H1 (cell line): ENCODE data around the gene HOXB4. TPM values are rescaled to one million over a fixed set of nuclear protein-coding genes. Genes with fewer than 3 reads are reported as not detected.

ENCODE experiments used
- CTCF ChIA-PET: fragments of 300-600 bp; sonication (Branson Sonifier 250); formaldehyde crosslinking; loops from one replicate; lab custom pipeline; 2021; ENCODE audit not compliant: partially characterized antibody; lab: Charles Lee
- POLR2A ChIA-PET: fragments of 300-600 bp; sonication (Branson Sonifier 250); formaldehyde crosslinking; loops from one replicate; lab custom pipeline; 2021; ENCODE audit warnings: inconsistent platforms; ENCODE audit not compliant: partially characterized antibody; lab: Charles Lee
- DNase-seq, 2 experiments: peaks; one replicate each; pipeline versions ENCODE4 v3.0.0 to v3.0.0-alpha.2; 2010 to 2022; ENCODE audit warnings: low spot score in 2 of 2, low read depth in 1 of 2, mixed read lengths in 1 of 2
- FAIRE-seq: peaks from 2 replicates; lab custom pipeline; 2011; peaks lifted over from hg19 to GRCh38; lab: Jason Lieb, UNC
- H2AFZ ChIP-seq: 2 replicates; pipeline ENCODE4 v1.8.1; 2012; ENCODE audit warnings: low read length, inconsistent platforms
- H2AK5ac ChIP-seq: 2 replicates; pipeline ENCODE4 v1.6.1; 2013; ENCODE audit warnings: low read depth, low read length
- H2BK120ac ChIP-seq: replicated peaks from 2 replicates; pipeline ENCODE3; 2013; ENCODE audit warnings: low read depth, low read length, inconsistent platforms
- H2BK12ac ChIP-seq: 2 replicates; pipeline ENCODE4 v1.6.1; 2013; ENCODE audit warnings: low read depth, low read length
- H2BK15ac ChIP-seq: 2 replicates; pipeline ENCODE4 v1.6.1; 2013; ENCODE audit warnings: low read length
- H2BK20ac ChIP-seq: 2 replicates; pipeline ENCODE4 v1.6.1; 2013; ENCODE audit warnings: low read length
- H2BK5ac ChIP-seq: 2 replicates; pipeline ENCODE4 v1.6.1; 2013; ENCODE audit warnings: low read depth, low read length
- H3K14ac ChIP-seq: 2 replicates; pipeline ENCODE4 v1.6.1; 2013; ENCODE audit warnings: inconsistent platforms; ENCODE audit not compliant: insufficient read length
- H3K18ac ChIP-seq: 2 replicates; pipeline ENCODE4 v1.6.1; 2013; ENCODE audit warnings: low read length; ENCODE audit errors: extremely low read depth
- H3K23ac ChIP-seq: 2 replicates; pipeline ENCODE4 v1.6.1; 2013; ENCODE audit warnings: inconsistent platforms; ENCODE audit not compliant: insufficient read length
- H3K23me2 ChIP-seq: 2 replicates; pipeline ENCODE4 v1.6.1; 2013; ENCODE audit warnings: low read depth, low read length
- H3K27ac ChIP-seq: 2 replicates; pipeline ENCODE4 v1.6.1; 2011; ENCODE audit warnings: low read depth, low read length, inconsistent platforms
- H3K27me3 ChIP-seq, 4 experiments: replicated peaks in 1 of 4; 1 replicate in 1 of 4; 2 replicates in 3 of 4; pipeline versions ENCODE4 v1.6.1 to v1.8.1; 2011 to 2013; ENCODE audit warnings: low read length in 3 of 4, mild to moderate bottlenecking in 3 of 4, inconsistent platforms in 2 of 4, mixed read lengths in 2 of 4, moderate library complexity in 1 of 4; ENCODE audit not compliant: control insufficient read depth in 3 of 4, insufficient read depth in 3 of 4; ENCODE audit errors: extremely low read depth in 1 of 4
- H3K36me3 ChIP-seq, 4 experiments: 2 replicates each; pipeline versions ENCODE4 v1.6.1 to v1.8.1; 2011 to 2013; ENCODE audit warnings: mild to moderate bottlenecking in 4 of 4, low read length in 3 of 4, moderate library complexity in 2 of 4, control low read depth in 1 of 4, inconsistent platforms in 1 of 4; ENCODE audit not compliant: insufficient read depth in 4 of 4, control insufficient read depth in 2 of 4
- H3K4ac ChIP-seq: replicated peaks from 2 replicates; pipeline ENCODE3; 2013; ENCODE audit warnings: low read length, low read depth, mixed read lengths, inconsistent platforms; ENCODE audit not compliant: insufficient read length
- H3K4me1 ChIP-seq, 4 experiments: replicated peaks in 1 of 4; 1 replicate in 1 of 4; 2 replicates in 3 of 4; pipeline versions ENCODE4 v1.6.1 to v1.8.1; 2011 to 2013; ENCODE audit warnings: low read length in 3 of 4, inconsistent platforms in 2 of 4, mixed read lengths in 1 of 4; ENCODE audit not compliant: insufficient read depth in 4 of 4, control insufficient read depth in 3 of 4
- H3K4me2 ChIP-seq, 2 experiments: 2 replicates each; pipeline versions ENCODE4 v1.6.1 to v1.8.1; 2011 to 2013; ENCODE audit warnings: low read depth in 2 of 2, low read length in 2 of 2, control low read depth in 1 of 2, inconsistent platforms in 1 of 2, mild to moderate bottlenecking in 1 of 2; ENCODE audit not compliant: insufficient read depth in 1 of 2
- H3K4me3 ChIP-seq, 4 experiments: fragments of 200-600, 300-600 bp in 1 of 4; sonication (generic), shearing (Covaris generic), sonication (Bioruptor Twin) in 1 of 4; 2 replicates each; pipeline versions ENCODE4 v1.5.1 to v1.8.1; 2011 to 2016; ENCODE audit warnings: low read length in 4 of 4, low read depth in 3 of 4, control low read depth in 2 of 4, inconsistent platforms in 2 of 4, mild to moderate bottlenecking in 2 of 4, mixed read lengths in 1 of 4, moderate library complexity in 1 of 4; ENCODE audit not compliant: insufficient read depth in 2 of 4; ENCODE audit errors: extremely low read depth in 1 of 4
- H3K56ac ChIP-seq: replicated peaks from 2 replicates; pipeline ENCODE3; 2013; ENCODE audit warnings: low read depth, mild to moderate bottlenecking, mixed read lengths, low read length, inconsistent platforms; ENCODE audit not compliant: insufficient read length
- H3K79me1 ChIP-seq: 2 replicates; pipeline ENCODE4 v1.6.1; 2013; ENCODE audit warnings: low read depth, low read length, control low read depth
- H3K79me2 ChIP-seq, 2 experiments: 2 replicates each; pipeline versions ENCODE4 v1.6.1 to v1.8.1; 2012 to 2013; ENCODE audit warnings: low read length in 2 of 2, mild to moderate bottlenecking in 2 of 2, inconsistent platforms in 1 of 2; ENCODE audit not compliant: insufficient read depth in 2 of 2, control insufficient read depth in 1 of 2
- H3K9ac ChIP-seq, 4 experiments: replicated peaks in 1 of 4; 1 replicate in 1 of 4; 2 replicates in 3 of 4; pipeline versions ENCODE4 v1.6.1 to v1.8.1; 2011 to 2013; ENCODE audit warnings: low read depth in 3 of 4, low read length in 3 of 4, control low read depth in 2 of 4, mild to moderate bottlenecking in 2 of 4, moderate library complexity in 2 of 4, inconsistent platforms in 1 of 4; ENCODE audit errors: extremely low read depth in 1 of 4
- H3K9me3 ChIP-seq, 2 experiments: 2 replicates each; pipeline versions ENCODE4 v1.6.1 to v1.8.1; 2012 to 2013; ENCODE audit warnings: mild to moderate bottlenecking in 2 of 2, moderate library complexity in 2 of 2, control low read depth in 1 of 2, inconsistent platforms in 1 of 2, low read depth in 1 of 2, low read length in 1 of 2, mixed read lengths in 1 of 2; ENCODE audit not compliant: insufficient read depth in 2 of 2
- H4K20me1 ChIP-seq, 2 experiments: replicated peaks in 1 of 2; 2 replicates each; pipeline versions ENCODE3 to v1.8.1; 2011 to 2013; ENCODE audit warnings: inconsistent platforms in 2 of 2, low read length in 2 of 2, mild to moderate bottlenecking in 1 of 2; ENCODE audit not compliant: insufficient read depth in 2 of 2, control insufficient read depth in 1 of 2
- H4K5ac ChIP-seq: 2 replicates; pipeline ENCODE4 v1.6.1; 2013; ENCODE audit warnings: low read length, low read depth, mixed read lengths, inconsistent platforms; ENCODE audit not compliant: insufficient read length
- H4K8ac ChIP-seq: 2 replicates; pipeline ENCODE4 v1.8.0; 2013; ENCODE audit warnings: mild to moderate bottlenecking, moderate library complexity, low read length, inconsistent platforms; ENCODE audit not compliant: insufficient read depth; ENCODE audit errors: extremely low read depth
- H4K91ac ChIP-seq: replicated peaks from 2 replicates; pipeline ENCODE3; 2013; ENCODE audit warnings: low read length, mixed read lengths, inconsistent platforms; ENCODE audit not compliant: insufficient read length
- CHD1 ChIP-seq: IDR thresholded peaks from 2 replicates; pipeline ENCODE4 v1.6.1; 2012; ENCODE audit warnings: low read depth, low read length, improper control_type of control experiment
- MAFK ChIP-seq: IDR thresholded peaks from 2 replicates; pipeline ENCODE4 v1.6.1; 2012; ENCODE audit warnings: low read depth, mild to moderate bottlenecking, improper control_type of control experiment, low read length
- NANOG ChIP-seq: IDR thresholded peaks from 2 replicates; pipeline ENCODE4 v1.6.1; 2011; ENCODE audit warnings: low read length, low read depth, mild to moderate bottlenecking, inconsistent platforms; ENCODE audit not compliant: insufficient read depth, poor library complexity, severe bottlenecking
- POU5F1 ChIP-seq: IDR thresholded peaks from 2 replicates; pipeline ENCODE4 v1.6.1; 2011; ENCODE audit warnings: low read depth, mild to moderate bottlenecking, low read length, moderate library complexity
- SIX5 ChIP-seq: IDR thresholded peaks from 2 replicates; pipeline ENCODE4 v1.6.1; 2011; ENCODE audit warnings: mild to moderate bottlenecking, low read depth, low read length
- SP1 ChIP-seq: IDR thresholded peaks from 2 replicates; pipeline ENCODE4 v1.6.1; 2011; ENCODE audit warnings: low read depth, low read length
- SUZ12 ChIP-seq: fragments of 200-600 bp; sonication (generic); IDR thresholded peaks from 2 replicates; pipeline ENCODE4 v1.6.1; 2012; ENCODE audit warnings: mild to moderate bottlenecking, inconsistent platforms, low read length, moderate library complexity, mixed read lengths
- WGBS, 2 experiments: shearing (Covaris generic) in 1 of 2; methylation state at CpG; one replicate each; pipeline versions ENCODE4 v1.1.6 to v1.1.7; 2013 to 2015; ENCODE audit warnings: low lambda C conversion rate in 2 of 2, mixed read lengths in 2 of 2, inconsistent platforms in 1 of 2, low coverage in 1 of 2, missing lambda C conversion rate in 1 of 2; ENCODE audit not compliant: insufficient replicate concordance in 2 of 2, insufficient coverage in 1 of 2, insufficient read length in 1 of 2; ENCODE audit errors: extremely low coverage in 1 of 2, missing lambda C conversion rate in 1 of 2; 5-methylcytosine and 5-hydroxymethylcytosine counted together
- polyA plus RNA-seq, 7 experiments: library from polyadenylated mRNA; depleted of rRNA in 3 of 7; stranded (reverse) in 5 of 7; unstranded in 2 of 7; fragments of >200 nt in 5 of 7; fragments of 200-250 nt in 2 of 7; gene quantifications; 1 replicate in 5 of 7; 2 replicates in 1 of 7; 4 replicates in 1 of 7; pipeline versions ENCODE4 v1.2.1 to v1.2.3, GENCODE V29; 2011 to 2013; ENCODE audit warnings: missing spikeins in 2 of 7, mixed read lengths in 2 of 7
- total RNA-seq: library from RNA; stranded (reverse); fragmentation: NEBNext Ultra II Directional; extraction: Animal tissue kit (Norgen Biotek cat#: 25700); gene quantifications from 2 replicates; pipeline ENCODE4 v1.2.1, GENCODE V29; 2021
- TF ChIP-seq, protein P1 (sequence below): IDR thresholded peaks from 2 replicates; pipeline ENCODE4 v1.6.1; 2011; ENCODE audit warnings: low read length, improper control_type of control experiment

Gene HOXB4
- total and polyA plus RNA-seq, 2 of the 8 experiments (the other 6 are each of a cell fraction or from before 2014, with no cell fraction given), result not detected

DNA sequence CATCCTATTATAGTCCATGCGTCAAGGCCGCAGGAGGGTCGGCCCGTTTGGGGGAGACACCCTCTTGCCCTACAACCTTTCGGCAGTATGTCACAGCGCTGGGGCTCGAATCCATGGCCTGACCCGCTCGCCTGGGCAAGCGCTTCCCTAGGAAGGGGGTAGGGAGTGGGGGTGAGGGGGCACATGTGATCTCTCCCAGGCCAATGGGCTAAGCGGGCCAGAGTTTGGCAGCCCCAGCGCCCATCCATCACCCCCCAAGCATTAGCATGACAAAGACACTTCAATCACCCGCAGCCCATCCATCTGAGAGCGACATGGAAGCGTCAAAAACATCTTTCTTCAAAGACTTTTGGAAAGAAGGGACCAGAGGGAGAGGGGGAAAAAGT lies 47.3 kb downstream of the HOXB4 start, which contains the start of gene HOXB1:
Gene HOXB1 (minus strand): TSS at position 125 of the 386 bp plus-strand sequence. CDS start 107 bp downstream, at position 18.
- ChIA-PET CTCF (interaction anchor here (0.9 to 3.1 kb wide), 5 partner anchors 18 to 62 kb away, joined by 3 to 14 read pairs (median 4); partner anchors contain the start of gene HOXB5), POLR2A (no interaction called here)
- Histone ChIP-seq H2AK5ac (no peak within 1 kb of the TSS), H2BK15ac (no peak within 1 kb of the TSS), H3K14ac (no peak within 1 kb of the TSS), H3K9ac (no peak within 1 kb of the TSS), H2BK20ac (peak within 1 kb of the TSS; percentile 61), H3K79me1 (no peaks in the 10 kb centered on the region), H3K27me3 (peaks cover 56 to 87% (median 80%) of the 10 kb centered on the region in 4 experiments), H3K4ac (no peak within 1 kb of the TSS), H3K56ac (no peak within 1 kb of the TSS), H3K23ac (no peak within 1 kb of the TSS), H3K4me2 (peak within 1 kb of the TSS; percentile 27 to 67), H2BK120ac (no peak within 1 kb of the TSS), H3K9me3 (no peaks in the 10 kb centered on the region), H3K4me3 (peak within 1 kb of the TSS in 3 of 4 experiments; percentile 10 to 44 (median 14); a peak in 4 of 8 replicates), H3K23me2 (peaks cover 5% of the 10 kb centered on the region; the same call in 1 of the 2 replicates), H2BK5ac (no peak within 1 kb of the TSS; the same call in 1 of the 2 replicates), H2BK12ac (peak within 1 kb of the TSS; percentile 23; the same call in 1 of the 2 replicates), H4K20me1 (peaks cover 6 to 11% of the 10 kb centered on the region in 2 experiments), H3K4me1 (peaks cover 0 to 20% (median 10%) of the 10 kb centered on the region in 4 experiments; a peak in 6 of 7 replicates), H3K36me3 (no peaks in the 10 kb centered on the region), H3K79me2 (no peaks in the 10 kb centered on the region), H4K91ac (no peak within 1 kb of the TSS), H4K5ac (no peak within 1 kb of the TSS), H3K27ac (no peak within 1 kb of the TSS), H4K8ac (no peak within 1 kb of the TSS; the same call in 1 of the 2 replicates), H2AFZ (no peak within 1 kb of the TSS), H3K18ac (peak within 1 kb of the TSS; percentile 62)
- 0 out of 2 replicates have a peak, but pooled peaks have one; percentile 46 for TF ChIP-seq SUZ12
- 0 out of 2 replicates have a peak, but pooled peaks have one; percentile 28 for TF ChIP-seq SP1
- TF ChIP-seq SIX5, result no peak
- TF ChIP-seq CHD1, result no peak
- TF ChIP-seq POU5F1, result peak; percentile 93
- peak; percentile 24 for TF ChIP-seq NANOG
- TF ChIP-seq MAFK, result no peak
- TF ChIP-seq, protein P1, sequence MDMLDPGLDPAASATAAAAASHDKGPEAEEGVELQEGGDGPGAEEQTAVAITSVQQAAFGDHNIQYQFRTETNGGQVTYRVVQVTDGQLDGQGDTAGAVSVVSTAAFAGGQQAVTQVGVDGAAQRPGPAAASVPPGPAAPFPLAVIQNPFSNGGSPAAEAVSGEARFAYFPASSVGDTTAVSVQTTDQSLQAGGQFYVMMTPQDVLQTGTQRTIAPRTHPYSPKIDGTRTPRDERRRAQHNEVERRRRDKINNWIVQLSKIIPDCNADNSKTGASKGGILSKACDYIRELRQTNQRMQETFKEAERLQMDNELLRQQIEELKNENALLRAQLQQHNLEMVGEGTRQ, result peak; percentile 77
- DNase-seq (no peak), FAIRE-seq (no peak)
- 5% methylated on average over 14 of the region's 15 CpGs; no CpG with 5 or more reads in 1 of the 2 experiments for WGBS, 2 experiments
